Mucosa of stomach (tissue), 1 donor: ENCODE results near the gene SLC6A7.

Experiments used
- H3K27me3 ChIP-seq: one replicate; pipeline ENCODE4 v1.7.0; 2013; ENCODE audit warnings: mild to moderate bottlenecking, low read length; ENCODE audit not compliant: control insufficient read depth, insufficient read depth
- H3K36me3 ChIP-seq: one replicate; pipeline ENCODE4 v1.7.0; 2013; ENCODE audit warnings: low read length; ENCODE audit not compliant: control insufficient read depth, insufficient read depth
- H3K4me1 ChIP-seq: one replicate; pipeline ENCODE4 v1.7.0; 2013; ENCODE audit warnings: mild to moderate bottlenecking, low read length; ENCODE audit not compliant: control insufficient read depth, insufficient read depth
- H3K4me3 ChIP-seq: one replicate; pipeline ENCODE4 v1.7.0; 2013; ENCODE audit warnings: low read length
- H3K9ac ChIP-seq: one replicate; pipeline ENCODE4 v1.7.0; 2013; ENCODE audit warnings: mild to moderate bottlenecking, low read length, moderate library complexity
- H3K9me3 ChIP-seq: one replicate; pipeline ENCODE4 v1.7.0; 2013; ENCODE audit warnings: mild to moderate bottlenecking, low read length, moderate library complexity; ENCODE audit not compliant: control insufficient read depth
- donor health status: Pancreatic carcinoma.

SLC6A7 gene

GRCh38 chr5:150167908-150168307 lies 22.0 kb upstream of the SLC6A7 start:
- Histone ChIP-seq H3K4me3 (no peak overlapping the region), H3K9me3 (no peaks in the 10 kb centered on the region), H3K9ac (no peak overlapping the region), H3K4me1 (peaks cover 23% of the 10 kb centered on the region), H3K36me3 (no peaks in the 10 kb centered on the region), H3K27me3 (peaks cover 43% of the 10 kb centered on the region)

- Histone ChIP-seq H3K9ac (no peak overlapping the region), H3K36me3 (no peaks in the 10 kb centered on the region), H3K4me1 (peaks cover 21% of the 10 kb centered on the region), H3K9me3 (no peaks in the 10 kb centered on the region), H3K4me3 (no peak overlapping the region), H3K27me3 (peaks cover 43% of the 10 kb centered on the region)
These were observed 21.0 kb upstream of the SLC6A7 start for GRCh38 chr5:150168864-150169263.

- Histone ChIP-seq H3K27me3 (peaks cover 32% of the 10 kb centered on the region), H3K4me3 (no peak overlapping the region), H3K36me3 (no peaks in the 10 kb centered on the region), H3K9me3 (no peaks in the 10 kb centered on the region), H3K4me1 (peaks cover 11% of the 10 kb centered on the region), H3K9ac (no peak overlapping the region)
These were observed 17.7 kb upstream of the SLC6A7 start for GRCh38 chr5:150172145-150172544.

GRCh38 chr5:150172556-150172955 lies 17.3 kb upstream of the SLC6A7 start:
- peaks cover 28% of the 10 kb centered on the region for H3K27me3 ChIP-seq
- H3K4me1 ChIP-seq = peaks cover 11% of the 10 kb centered on the region

GRCh38 chr5:150173161-150173560 lies 16.7 kb upstream of the SLC6A7 start:
- Histone ChIP-seq H3K9ac (no peak overlapping the region), H3K27me3 (peaks cover 22% of the 10 kb centered on the region), H3K36me3 (no peaks in the 10 kb centered on the region), H3K9me3 (no peaks in the 10 kb centered on the region), H3K4me3 (no peak overlapping the region), H3K4me1 (peaks cover 11% of the 10 kb centered on the region)

More at GRCh38 chr5:150172556-150172955, 17.3 kb upstream of the SLC6A7 start:
- Histone ChIP-seq H3K4me3 (no peak overlapping the region), H3K9me3 (no peaks in the 10 kb centered on the region), H3K36me3 (no peaks in the 10 kb centered on the region), H3K9ac (no peak overlapping the region)

GRCh38 chr5:150174285-150174684 lies 15.6 kb upstream of the SLC6A7 start:
- H3K27me3 ChIP-seq = peaks cover 11% of the 10 kb centered on the region
- H3K4me3 ChIP-seq = no peak overlapping the region
- H3K9me3 ChIP-seq = no peaks in the 10 kb centered on the region
- H3K9ac ChIP-seq = no peak overlapping the region
- H3K36me3 ChIP-seq = no peaks in the 10 kb centered on the region
- H3K4me1 ChIP-seq = peaks cover 7% of the 10 kb centered on the region

GRCh38 chr5:150175076-150175475 lies 14.8 kb upstream of the SLC6A7 start:
- Histone ChIP-seq H3K27me3 (peaks cover 7% of the 10 kb centered on the region), H3K4me1 (peaks cover 7% of the 10 kb centered on the region), H3K36me3 (no peaks in the 10 kb centered on the region), H3K9me3 (no peaks in the 10 kb centered on the region), H3K9ac (no peak overlapping the region), H3K4me3 (no peak overlapping the region)

- Histone ChIP-seq H3K36me3 (no peaks in the 10 kb centered on the region), H3K27me3 (peaks cover 6% of the 10 kb centered on the region), H3K9me3 (no peaks in the 10 kb centered on the region), H3K4me3 (no peak overlapping the region), H3K4me1 (peaks cover 10% of the 10 kb centered on the region), H3K9ac (no peak overlapping the region)
These were observed 14.3 kb upstream of the SLC6A7 start for GRCh38 chr5:150175536-150175935.

GRCh38 chr5:150176745-150177477 lies 13.0 kb upstream of the SLC6A7 start:
- H3K36me3 ChIP-seq = no peaks in the 10 kb centered on the region
- peaks cover 16% of the 10 kb centered on the region for H3K4me1 ChIP-seq

GRCh38 chr5:150177721-150178120 lies 12.1 kb upstream of the SLC6A7 start:
- peaks cover 1% of the 10 kb centered on the region for H3K27me3 ChIP-seq
- H3K4me3 ChIP-seq = no peak overlapping the region
- H3K9me3 ChIP-seq = no peaks in the 10 kb centered on the region
- peaks cover 18% of the 10 kb centered on the region for H3K4me1 ChIP-seq
- no peak overlapping the region for H3K9ac ChIP-seq
- H3K36me3 ChIP-seq = no peaks in the 10 kb centered on the region

More at GRCh38 chr5:150176745-150177477, 13.0 kb upstream of the SLC6A7 start:
- Histone ChIP-seq H3K27me3 (peaks cover 5% of the 10 kb centered on the region), H3K9ac (no peak overlapping the region), H3K9me3 (no peaks in the 10 kb centered on the region), H3K4me3 (no peak overlapping the region)

- Histone ChIP-seq H3K4me3 (no peak overlapping the region), H3K4me1 (peaks cover 19% of the 10 kb centered on the region), H3K9ac (no peak overlapping the region)
These were observed 11.6 kb upstream of the SLC6A7 start for GRCh38 chr5:150178262-150178661.

GRCh38 chr5:150179019-150179620 lies 10.7 kb upstream of the SLC6A7 start:
- Histone ChIP-seq H3K4me1 (peaks cover 25% of the 10 kb centered on the region), H3K27me3 (no peaks in the 10 kb centered on the region), H3K9me3 (no peaks in the 10 kb centered on the region), H3K9ac (no peak overlapping the region), H3K36me3 (no peaks in the 10 kb centered on the region), H3K4me3 (no peak overlapping the region)

More at GRCh38 chr5:150178262-150178661, 11.6 kb upstream of the SLC6A7 start:
- H3K9me3 ChIP-seq = no peaks in the 10 kb centered on the region
- H3K27me3 ChIP-seq = no peaks in the 10 kb centered on the region
- no peaks in the 10 kb centered on the region for H3K36me3 ChIP-seq
